ENCODE measurements around the gene COBL.

COBL gene

GRCh38 chr7:51134013-51134441 lies 182.6 kb downstream of the COBL start:
- DNase-seq (ENCODE audit: extremely low spot score, insufficient read length, low read depth) (no peak), FAIRE-seq (no peak)

DNA sequence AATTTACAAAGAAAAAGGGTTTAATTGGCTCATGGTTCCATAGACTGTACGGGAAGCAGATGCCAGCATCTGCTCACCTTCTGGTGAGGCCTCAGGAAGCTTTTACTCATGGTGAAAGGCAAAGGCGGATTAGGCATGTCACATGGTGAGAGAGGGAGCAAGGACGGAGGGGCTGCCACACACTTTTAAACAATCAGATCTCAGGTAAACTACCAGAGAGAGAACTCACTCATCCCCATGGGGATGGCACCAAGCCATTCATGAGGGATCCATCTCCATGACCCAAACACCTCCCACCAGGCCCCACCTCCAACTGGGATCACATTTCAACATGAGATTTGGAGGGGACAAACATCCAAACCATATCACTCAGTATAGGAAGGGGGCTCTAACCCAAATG lies 183.9 kb downstream of the COBL start:
- no peak for DNase-seq (ENCODE audit: extremely low spot score, insufficient read length, low read depth)

DNA sequence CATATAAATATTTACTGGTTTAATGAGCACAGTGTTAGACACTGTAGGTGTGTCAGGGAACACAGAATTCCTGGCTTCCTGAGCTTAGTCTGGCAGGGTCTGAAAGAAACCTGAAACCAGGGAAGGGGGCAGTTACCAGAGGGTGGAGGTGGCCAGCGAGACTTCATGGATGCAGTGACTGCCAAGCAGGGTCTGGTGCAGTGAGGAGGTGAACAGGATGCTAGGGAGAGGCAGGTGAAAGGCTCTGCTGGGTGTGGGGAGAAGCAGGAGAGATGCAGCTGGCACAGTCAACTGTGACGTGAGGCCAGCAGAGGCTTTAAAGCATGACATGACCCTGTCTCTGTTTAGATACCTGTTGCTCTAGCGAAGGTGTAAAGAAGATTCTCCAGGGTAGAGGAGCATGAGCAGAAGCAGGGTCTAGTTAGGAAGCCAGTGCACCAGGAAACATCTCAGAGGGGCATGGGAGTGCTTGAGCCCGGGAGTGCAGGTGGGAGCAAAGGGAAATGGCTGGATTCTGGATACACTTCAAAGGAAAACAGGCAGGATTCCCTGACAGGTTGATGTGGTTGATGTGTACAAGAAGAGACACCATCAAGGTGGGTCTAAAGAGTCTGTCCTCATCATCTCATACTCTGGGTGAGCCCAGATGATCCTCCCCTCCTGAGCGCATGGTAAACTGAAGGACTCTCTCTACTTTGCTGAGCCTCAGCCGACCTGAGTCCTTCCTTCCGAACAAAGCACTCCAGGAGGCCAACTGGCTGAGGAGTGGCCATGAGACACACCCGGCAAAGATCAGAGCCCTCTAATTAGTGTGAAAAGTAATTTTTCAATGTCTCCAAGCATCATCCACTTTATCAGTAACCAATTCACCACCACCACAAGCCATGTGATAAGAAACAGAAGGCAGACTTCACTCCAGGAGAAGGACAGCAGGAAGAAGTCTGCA lies 186.8 kb downstream of the COBL start:
- DNase-seq (ENCODE audit: extremely low spot score, insufficient read length, low read depth) (no peak), FAIRE-seq (no peak)

More for the DNA sequence above, 183.9 kb downstream of the COBL start:
- FAIRE-seq = no peak

- FAIRE-seq (no peak), DNase-seq (ENCODE audit: extremely low spot score, insufficient read length, low read depth) (no peak)
Measured at GRCh38 chr7:51128545-51129435, 187.8 kb downstream of the COBL start.

- DNase-seq (ENCODE audit: extremely low spot score, insufficient read length, low read depth) = no peak
- no peak for FAIRE-seq
Measured at GRCh38 chr7:51127618-51127904, 189.0 kb downstream of the COBL start.

DNA sequence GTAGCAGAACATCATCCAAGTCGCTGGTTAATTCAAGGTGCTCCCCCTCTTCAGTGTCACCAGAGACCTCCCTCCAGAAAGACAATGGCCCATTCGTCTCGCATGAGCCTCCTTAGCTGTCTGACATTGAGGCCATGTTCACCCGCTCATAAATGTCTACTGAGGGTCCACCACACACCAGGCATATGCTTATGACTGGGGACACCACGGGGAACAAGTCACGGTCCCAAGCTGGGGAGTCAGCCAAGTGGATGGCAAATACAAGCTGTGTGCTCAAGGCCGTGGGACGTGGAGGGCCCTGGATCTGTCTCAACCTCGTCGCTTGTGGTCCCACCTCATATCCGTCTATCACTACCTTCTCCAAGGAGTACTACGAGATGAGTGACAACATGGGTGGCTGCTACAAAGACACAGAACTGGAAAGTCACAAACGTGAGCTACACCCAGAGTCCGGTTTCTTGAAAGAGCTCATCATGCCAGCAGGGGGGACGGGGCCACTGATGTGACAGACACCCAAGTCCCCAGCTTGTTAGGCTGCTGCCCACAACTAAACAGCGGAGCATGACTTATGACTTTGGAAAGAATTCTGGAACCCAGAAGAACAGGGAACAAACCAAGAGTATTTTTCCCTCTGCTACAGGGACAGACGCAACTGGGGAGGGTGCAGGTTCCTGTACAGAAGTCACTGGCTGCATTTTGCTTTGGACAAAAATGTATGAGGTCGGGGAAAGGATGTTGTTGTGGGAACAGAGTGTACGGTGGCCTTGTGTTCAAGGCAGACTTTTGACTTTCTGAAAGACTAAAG lies 189.6 kb downstream of the COBL start:
- FAIRE-seq (no peak), DNase-seq (ENCODE audit: extremely low spot score, insufficient read length, low read depth) (no peak)

GRCh38 chr7:51126324-51126723 lies 190.3 kb downstream of the COBL start:
- FAIRE-seq (no peak), DNase-seq (ENCODE audit: extremely low spot score, insufficient read length, low read depth) (no peak)

DNA sequence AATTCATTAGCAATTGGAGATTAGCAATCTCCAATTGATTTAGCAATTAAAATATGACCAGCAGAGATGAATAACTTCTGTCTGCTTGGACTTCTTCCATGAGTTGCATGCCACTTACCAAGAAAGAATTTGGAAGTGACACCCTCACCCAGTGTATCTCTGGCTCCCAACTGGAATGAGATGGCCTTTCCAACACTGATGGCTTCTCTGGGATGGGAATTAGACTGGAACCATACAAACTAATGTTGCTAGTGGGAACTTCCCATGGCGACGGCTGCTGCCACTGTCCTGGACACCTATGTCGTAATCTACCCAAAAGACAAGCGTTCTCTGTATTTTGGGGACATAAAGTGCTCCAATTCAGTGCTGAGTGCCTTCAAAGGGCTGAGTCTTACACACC lies 192.3 kb downstream of the COBL start:
- no peak for DNase-seq (ENCODE audit: extremely low spot score, insufficient read length, low read depth)
- FAIRE-seq = no peak

DNA sequence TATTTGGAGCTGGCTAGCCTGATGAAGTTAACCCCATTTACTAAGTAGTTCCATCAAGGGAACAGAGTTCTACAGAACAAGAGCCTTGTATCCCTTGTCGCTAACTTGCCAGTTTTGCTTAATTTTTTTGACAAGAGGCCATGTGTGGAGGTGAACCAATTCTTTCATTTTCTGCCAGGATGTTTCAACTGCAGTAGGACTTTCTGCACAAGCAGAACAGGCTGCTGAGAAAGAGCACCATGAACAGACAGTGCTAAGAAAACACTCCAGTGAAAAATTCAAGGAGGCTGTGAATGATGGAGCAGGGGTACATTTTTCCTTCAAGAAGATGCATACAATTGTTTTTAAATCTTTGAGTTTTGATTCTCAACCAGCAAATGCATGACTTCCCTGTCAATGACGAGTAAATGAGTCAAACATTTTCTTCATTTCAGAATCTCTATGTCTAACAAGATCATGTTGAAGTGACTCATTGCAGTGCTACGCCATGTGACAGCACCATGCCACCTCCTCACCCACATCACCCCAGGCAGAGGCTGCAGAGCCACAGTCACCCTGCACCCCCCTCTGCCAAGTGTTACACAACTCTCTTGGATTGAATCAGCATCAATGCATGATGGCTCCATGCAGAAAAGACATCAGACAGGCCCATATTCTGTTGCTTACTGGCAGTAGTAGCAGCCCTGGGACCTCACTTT lies 193.1 kb downstream of the COBL start:
- FAIRE-seq = no peak
- no peak for DNase-seq (ENCODE audit: extremely low spot score, insufficient read length, low read depth)

DNA sequence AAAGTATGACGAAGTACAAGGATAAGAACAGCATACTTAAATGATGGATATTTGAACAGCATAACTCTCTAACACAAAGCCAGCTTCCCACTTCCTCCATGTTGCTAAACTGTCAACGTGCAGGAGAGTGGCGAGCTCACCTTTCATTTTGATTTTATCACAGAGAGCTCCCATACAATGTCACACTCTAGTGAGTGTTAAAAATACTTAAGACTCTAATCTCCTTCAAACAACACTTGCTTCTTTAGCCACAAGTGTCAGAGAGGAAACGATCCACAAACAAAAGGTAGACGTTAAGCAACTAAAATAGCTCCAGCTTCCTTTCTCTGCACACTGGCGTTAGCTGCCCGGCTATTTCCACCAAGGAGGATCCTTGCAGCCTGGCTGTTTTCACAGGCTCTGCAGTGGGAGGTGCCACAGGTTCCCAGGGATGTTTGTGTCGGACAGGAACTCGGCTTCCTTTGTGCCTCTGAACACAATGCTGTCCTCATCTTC lies 194.6 kb downstream of the COBL start:
- DNase-seq (ENCODE audit: extremely low spot score, insufficient read length, low read depth) (no peak), FAIRE-seq (no peak)

- FAIRE-seq (no peak), DNase-seq (ENCODE audit: extremely low spot score, insufficient read length, low read depth) (no peak)
Measured at GRCh38 chr7:51121036-51121790, 195.4 kb downstream of the COBL start.

- FAIRE-seq (no peak), DNase-seq (ENCODE audit: extremely low spot score, insufficient read length, low read depth) (no peak)
Measured at GRCh38 chr7:51118628-51119027, 198.0 kb downstream of the COBL start.

- FAIRE-seq = no peak
- DNase-seq (ENCODE audit: extremely low spot score, insufficient read length, low read depth) = no peak
Measured at GRCh38 chr7:51114501-51114900, 202.1 kb downstream of the COBL start.

- FAIRE-seq (no peak), DNase-seq (ENCODE audit: extremely low spot score, insufficient read length, low read depth) (no peak)
Measured at GRCh38 chr7:51113962-51114361, 202.6 kb downstream of the COBL start.

DNA sequence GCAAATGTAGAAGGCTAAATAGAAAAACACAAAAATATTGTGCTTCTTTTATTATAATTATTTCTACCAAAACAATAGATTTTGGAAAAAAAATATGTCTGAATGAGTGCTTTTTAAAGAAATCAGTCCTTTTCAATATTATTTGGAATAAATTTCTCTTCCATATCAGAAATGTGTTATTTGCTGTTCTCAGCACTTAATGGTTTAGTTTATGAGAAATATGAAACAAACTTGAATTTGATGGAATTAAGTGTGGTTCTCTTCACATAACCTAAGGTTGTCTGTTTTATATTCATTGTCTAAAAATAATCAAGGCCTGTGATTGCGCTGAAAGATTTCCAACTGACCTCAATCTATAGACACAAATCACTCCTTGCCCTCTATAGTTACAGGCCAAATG lies 203.0 kb downstream of the COBL start:
- no peak for FAIRE-seq
- DNase-seq (ENCODE audit: extremely low spot score, insufficient read length, low read depth) = no peak

GRCh38 chr7:51111241-51111940 lies 205.2 kb downstream of the COBL start:
- no peak for DNase-seq (ENCODE audit: extremely low spot score, insufficient read length, low read depth)

DNA sequence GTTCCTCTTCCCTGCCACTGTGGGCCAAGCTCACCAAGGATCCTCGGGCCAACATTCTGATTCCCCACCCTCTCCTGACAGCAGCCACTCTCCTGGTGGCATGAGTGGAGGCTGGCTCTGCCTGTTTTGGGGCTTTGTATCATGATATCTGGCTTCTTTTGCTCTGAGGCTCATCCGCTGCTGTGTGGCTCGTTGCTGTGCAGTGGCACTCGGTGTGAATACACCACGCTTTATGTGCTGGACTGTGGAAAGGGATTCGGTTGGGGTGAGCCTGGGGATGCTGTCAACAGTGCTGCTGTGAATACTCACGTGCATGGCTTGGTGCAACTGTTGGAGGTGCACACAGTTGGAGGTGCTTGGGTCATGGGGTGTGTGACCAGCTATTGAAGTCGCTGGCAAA lies 208.5 kb downstream of the COBL start:
- FAIRE-seq = no peak
- no peak for DNase-seq (ENCODE audit: extremely low spot score, insufficient read length, low read depth)

More at GRCh38 chr7:51111241-51111940, 205.2 kb downstream of the COBL start:
- FAIRE-seq = no peak

DNA sequence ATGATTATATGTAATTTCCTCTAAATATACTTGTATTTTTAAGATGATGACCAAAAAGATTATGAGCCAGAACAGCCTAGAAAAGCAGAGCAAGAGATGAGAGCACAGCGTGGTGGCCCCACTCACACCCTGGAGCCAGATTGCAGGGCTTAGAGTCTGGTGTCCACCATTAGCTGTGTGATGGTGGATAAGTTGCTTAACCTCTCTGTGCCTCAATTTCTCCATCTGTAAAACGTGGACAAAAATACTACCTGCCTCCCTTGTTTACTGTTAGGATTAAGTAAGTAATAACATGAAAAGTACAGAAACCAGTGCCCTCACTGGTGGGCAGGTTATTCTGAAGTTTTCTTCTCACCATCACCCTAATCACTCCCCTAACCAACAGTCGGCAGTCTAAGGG lies 212.3 kb downstream of the COBL start:
- FAIRE-seq (no peak), DNase-seq (ENCODE audit: extremely low spot score, insufficient read length, low read depth) (no peak)
